GM23338 (cell line): ENCODE measurements around the gene FMN1. TPM values are rescaled to one million over a fixed set of nuclear protein-coding genes. Genes with fewer than 3 reads are reported as not detected.

ENCODE experiments used
- ATAC-seq: fragments of 200-7000 bp; cut with Tn5 transposase; 3 replicates; pipeline ENCODE4 v1.9.1; 2020
- DNase-seq: peaks from one replicate; pipeline ENCODE4 v3.0.0-alpha.2; 2015; ENCODE audit warnings: low spot score
- H2AFZ ChIP-seq: fragments of 200-600 bp; sonication (generic); 2 replicates; pipeline ENCODE4 v1.8.0; 2016; ENCODE audit warnings: antibody characterized with exemption, mild to moderate bottlenecking, moderate library complexity
- H3F3A ChIP-seq: fragments of 200-600 bp; sonication (generic); replicated peaks from 2 replicates; pipeline ENCODE4 v1.8.0; 2017; ENCODE audit warnings: antibody characterized with exemption, mixed run types, low read depth
- H3K27ac ChIP-seq: fragments of 200-600 bp; sonication (generic); 2 replicates; pipeline ENCODE4 v1.6.1; 2016; ENCODE audit warnings: low read depth
- H3K27me3 ChIP-seq: fragments of 200-600 bp; sonication (generic); 2 replicates; pipeline ENCODE4 v1.8.0; 2016; ENCODE audit warnings: mild to moderate bottlenecking, mixed run types, moderate library complexity; ENCODE audit not compliant: insufficient read depth
- H3K36me3 ChIP-seq: fragments of 200-600 bp; sonication (generic); 2 replicates; pipeline ENCODE4 v1.8.0; 2016; ENCODE audit warnings: mild to moderate bottlenecking; ENCODE audit not compliant: insufficient read depth
- H3K4me1 ChIP-seq: fragments of 200-600 bp; sonication (generic); 2 replicates; pipeline ENCODE4 v1.8.0; 2016; ENCODE audit warnings: mild to moderate bottlenecking, moderate library complexity; ENCODE audit not compliant: insufficient read depth
- H3K4me2 ChIP-seq: fragments of 200-600 bp; sonication (generic); 2 replicates; pipeline ENCODE4 v1.7.1; 2017; ENCODE audit warnings: mixed run types
- H3K4me3 ChIP-seq: fragments of 200-600 bp; sonication (generic); 2 replicates; pipeline ENCODE4 v1.6.1; 2016; ENCODE audit warnings: mixed run types
- H3K79me2 ChIP-seq: fragments of 200-600 bp; sonication (generic); replicated peaks from 2 replicates; pipeline ENCODE4 v1.8.0; 2017; ENCODE audit warnings: mild to moderate bottlenecking; ENCODE audit not compliant: insufficient read depth
- H3K9me2 ChIP-seq: fragments of 200-600 bp; sonication (generic); 2 replicates; pipeline ENCODE4 v1.8.0; 2017; ENCODE audit not compliant: insufficient read depth
- H4K20me1 ChIP-seq: fragments of 200-600 bp; sonication (generic); replicated peaks from 2 replicates; pipeline ENCODE4 v1.8.0; 2017; ENCODE audit warnings: mild to moderate bottlenecking; ENCODE audit not compliant: insufficient read depth
- H3K27ac Mint-ChIP-seq: 2 replicates; pipeline ENCODE4 v1.8.0; 2020; ENCODE audit warnings: inconsistent platforms, mild to moderate bottlenecking, moderate library complexity, mixed read lengths
- H3K27me3 Mint-ChIP-seq: 3 replicates; pipeline ENCODE4 v1.8.0; 2022; ENCODE audit warnings: low read depth, mild to moderate bottlenecking, moderate library complexity, mixed read lengths, inconsistent platforms; ENCODE audit not compliant: insufficient read depth, poor library complexity
- H3K36me3 Mint-ChIP-seq: 3 replicates; pipeline ENCODE4 v1.8.0; 2021; ENCODE audit warnings: low read depth, mild to moderate bottlenecking, inconsistent platforms, moderate library complexity, mixed read lengths
- H3K4me1 Mint-ChIP-seq: 3 replicates; pipeline ENCODE4 v1.8.0; 2020; ENCODE audit warnings: mild to moderate bottlenecking, inconsistent platforms, mixed read lengths
- H3K4me3 Mint-ChIP-seq: 3 replicates; pipeline ENCODE4 v1.8.0; 2021; ENCODE audit warnings: moderate library complexity, mild to moderate bottlenecking, inconsistent platforms, mixed read lengths
- H3K9me3 Mint-ChIP-seq: 3 replicates; pipeline ENCODE4 v1.8.0; 2020; ENCODE audit warnings: moderate library complexity, mild to moderate bottlenecking, inconsistent platforms, mixed read lengths
- CREB1 ChIP-seq: fragments of 250-450 bp; sonication (Bioruptor Pico); IDR thresholded peaks from 2 replicates; pipeline ENCODE4 v1.5.0; 2020; ENCODE audit warnings: low read depth, mild to moderate bottlenecking, moderate library complexity
- EZH2 ChIP-seq: fragments of 200-600 bp; sonication (generic); IDR thresholded peaks from one replicate; pipeline ENCODE4 v1.8.0; 2017; ENCODE audit warnings: antibody characterized with exemption, mild to moderate bottlenecking, low read depth; ENCODE audit not compliant: unreplicated experiment
- EZH2phosphoT487 ChIP-seq: fragments of 200-600 bp; sonication (generic); IDR thresholded peaks from one replicate; pipeline ENCODE4 v1.8.1; 2018; ENCODE audit warnings: antibody characterized with exemption; ENCODE audit not compliant: unreplicated experiment
- JUNB ChIP-seq: IDR thresholded peaks from one replicate; pipeline ENCODE4 v1.6.1; 2016; ENCODE audit warnings: antibody characterized with exemption; ENCODE audit not compliant: unreplicated experiment
- NANOG ChIP-seq: IDR thresholded peaks from 2 replicates; pipeline ENCODE4 v1.6.1; 2016; ENCODE audit warnings: antibody characterized with exemption, borderline replicate concordance
- POLR2AphosphoS5 ChIP-seq: IDR thresholded peaks from 2 replicates; pipeline ENCODE4 v1.6.1; 2016; ENCODE audit warnings: antibody characterized with exemption, low read depth
- REST ChIP-seq: IDR thresholded peaks from one replicate; pipeline ENCODE4 v1.6.1; 2018; ENCODE audit warnings: antibody characterized with exemption; ENCODE audit not compliant: unreplicated experiment
- STAT1 ChIP-seq: IDR thresholded peaks from one replicate; pipeline ENCODE4 v1.6.1; 2016; ENCODE audit warnings: antibody characterized with exemption; ENCODE audit not compliant: unreplicated experiment
- ZNF114 ChIP-seq: fragments of 250-450 bp; sonication (Bioruptor Pico); IDR thresholded peaks from 2 replicates; pipeline ENCODE4 v1.5.0; 2020; ENCODE audit warnings: mild to moderate bottlenecking, moderate library complexity
- ZNF331 ChIP-seq: fragments of 250-450 bp; sonication (Bioruptor Pico); IDR thresholded peaks from 2 replicates; pipeline ENCODE4 v1.5.0; 2020; ENCODE audit warnings: low read depth, mild to moderate bottlenecking, moderate library complexity
- ZNF462 ChIP-seq: fragments of 250-450 bp; sonication (Bioruptor Pico); IDR thresholded peaks from 2 replicates; pipeline ENCODE4 v1.5.0; 2020; ENCODE audit warnings: mild to moderate bottlenecking, moderate library complexity
- polyA plus RNA-seq: library from polyadenylated mRNA; unstranded; fragments of >200 nt; fragmentation: Nextera tagmentation; extraction: Ambion mirVana; gene quantifications from 2 replicates; pipeline ENCODE4 v1.2.1, GENCODE V29; 2016
- total RNA-seq: library from RNA; depleted of rRNA; stranded (reverse); fragments of >200 nt; shearing (Covaris generic); gene quantifications from 2 replicates; pipeline ENCODE4 v1.2.3, GENCODE V29; 2014
- TF ChIP-seq, protein P1 (sequence below): IDR thresholded peaks from 2 replicates; pipeline ENCODE4 v1.6.1; 2016; ENCODE audit warnings: antibody characterized with exemption
- TF ChIP-seq, protein P2 (sequence below), 2 experiments: fragments of 200-600 bp in 1 of 2; sonication (generic) in 1 of 2; conservative IDR thresholded peaks; 2 replicates each; pipeline versions ENCODE4 v1.5.1 to v1.6.1; 2016 to 2017; ENCODE audit warnings: antibody characterized with exemption in 2 of 2, low read depth in 2 of 2, mild to moderate bottlenecking in 2 of 2, moderate library complexity in 1 of 2

The FMN1 gene
- total and polyA plus RNA-seq, 2 experiments from 2014 or later: 1.2 to 1.6 TPM

DNA sequence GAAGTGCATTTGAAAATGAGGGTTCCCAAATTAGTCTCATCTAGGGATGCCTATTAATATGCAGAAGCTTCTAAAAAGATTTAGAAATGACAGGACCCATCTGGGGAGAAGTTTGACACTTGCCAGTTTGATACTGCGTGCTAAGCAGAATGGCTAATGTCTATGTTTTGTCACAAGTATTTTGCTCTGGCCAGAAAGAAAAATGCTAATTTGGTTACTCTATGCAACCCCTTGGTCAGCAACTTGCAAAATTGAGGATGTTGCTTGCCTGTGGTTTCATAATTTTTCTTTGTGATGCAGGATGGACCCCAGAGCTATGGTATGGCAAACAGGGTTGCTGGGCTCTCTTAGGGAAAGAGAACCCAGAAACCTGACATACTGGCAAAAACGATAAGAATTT, 148.2 kb downstream of the FMN1 start:
- Mint-ChIP-seq H3K4me1 (no peaks in the 10 kb centered on the region), H3K36me3 (peaks cover 46% of the 10 kb centered on the region), H3K27me3 (no peaks in the 10 kb centered on the region), H3K27ac (no peak overlapping the region), H3K4me3 (no peak overlapping the region), H3K9me3 (peaks cover 65% of the 10 kb centered on the region)
- no peak for ATAC-seq
- H3K79me2 ChIP-seq: no peaks in the 10 kb centered on the region
- DNase-seq: no peak
- peaks cover 5% of the 10 kb centered on the region; the same call in 1 of the 2 replicates for H3K36me3 ChIP-seq
- no peak overlapping the region for H2AFZ ChIP-seq
- no peaks in the 10 kb centered on the region for H3F3A ChIP-seq
- no peak for TF ChIP-seq POLR2AphosphoS5
- no peak for TF ChIP-seq REST
- no peak for TF ChIP-seq ZNF114 (CRISPR knock-in tag)
- no peak for TF ChIP-seq JUNB
- TF ChIP-seq ZNF331: no peak
- TF ChIP-seq, protein P1, sequence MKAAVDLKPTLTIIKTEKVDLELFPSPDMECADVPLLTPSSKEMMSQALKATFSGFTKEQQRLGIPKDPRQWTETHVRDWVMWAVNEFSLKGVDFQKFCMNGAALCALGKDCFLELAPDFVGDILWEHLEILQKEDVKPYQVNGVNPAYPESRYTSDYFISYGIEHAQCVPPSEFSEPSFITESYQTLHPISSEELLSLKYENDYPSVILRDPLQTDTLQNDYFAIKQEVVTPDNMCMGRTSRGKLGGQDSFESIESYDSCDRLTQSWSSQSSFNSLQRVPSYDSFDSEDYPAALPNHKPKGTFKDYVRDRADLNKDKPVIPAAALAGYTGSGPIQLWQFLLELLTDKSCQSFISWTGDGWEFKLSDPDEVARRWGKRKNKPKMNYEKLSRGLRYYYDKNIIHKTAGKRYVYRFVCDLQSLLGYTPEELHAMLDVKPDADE: no peak
- TF ChIP-seq, protein P2, sequence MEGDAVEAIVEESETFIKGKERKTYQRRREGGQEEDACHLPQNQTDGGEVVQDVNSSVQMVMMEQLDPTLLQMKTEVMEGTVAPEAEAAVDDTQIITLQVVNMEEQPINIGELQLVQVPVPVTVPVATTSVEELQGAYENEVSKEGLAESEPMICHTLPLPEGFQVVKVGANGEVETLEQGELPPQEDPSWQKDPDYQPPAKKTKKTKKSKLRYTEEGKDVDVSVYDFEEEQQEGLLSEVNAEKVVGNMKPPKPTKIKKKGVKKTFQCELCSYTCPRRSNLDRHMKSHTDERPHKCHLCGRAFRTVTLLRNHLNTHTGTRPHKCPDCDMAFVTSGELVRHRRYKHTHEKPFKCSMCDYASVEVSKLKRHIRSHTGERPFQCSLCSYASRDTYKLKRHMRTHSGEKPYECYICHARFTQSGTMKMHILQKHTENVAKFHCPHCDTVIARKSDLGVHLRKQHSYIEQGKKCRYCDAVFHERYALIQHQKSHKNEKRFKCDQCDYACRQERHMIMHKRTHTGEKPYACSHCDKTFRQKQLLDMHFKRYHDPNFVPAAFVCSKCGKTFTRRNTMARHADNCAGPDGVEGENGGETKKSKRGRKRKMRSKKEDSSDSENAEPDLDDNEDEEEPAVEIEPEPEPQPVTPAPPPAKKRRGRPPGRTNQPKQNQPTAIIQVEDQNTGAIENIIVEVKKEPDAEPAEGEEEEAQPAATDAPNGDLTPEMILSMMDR (conservative IDR thresholded peaks at IDR 0.05; ENCODE audit: low read depth in 2 of 2): no peak
- no peak for TF ChIP-seq STAT1
- no peak for TF ChIP-seq EZH2
- TF ChIP-seq CREB1 (CRISPR knock-in tag): no peak
- TF ChIP-seq ZNF462 (CRISPR knock-in tag): no peak
- no peak for TF ChIP-seq EZH2phosphoT487
- TF ChIP-seq NANOG: no peak
- H4K20me1 ChIP-seq: no peaks in the 10 kb centered on the region
- no peak overlapping the region for H3K4me2 ChIP-seq
- H3K9me2 ChIP-seq: no peaks in the 10 kb centered on the region
- H3K27me3 ChIP-seq: no peaks in the 10 kb centered on the region
- H3K27ac ChIP-seq: no peak overlapping the region
- no peaks in the 10 kb centered on the region for H3K4me1 ChIP-seq
- no peak overlapping the region for H3K4me3 ChIP-seq
